NCI-H2196 treated with DMSO at 0.1 percent for 48 hours (cell line): ENCODE results near the gene ITPK1.
"Not testable (repeated sequence)": the region's sequence is repeated elsewhere in the genome, so short reads cannot be mapped to it uniquely, and the experiment has no call there.

ENCODE experiments used
- DNase-seq: peaks from one replicate; lab custom pipeline; 2025; ENCODE audit not compliant: unreplicated experiment; lab: John Stamatoyannopoulos, UW

ITPK1 gene

DNA sequence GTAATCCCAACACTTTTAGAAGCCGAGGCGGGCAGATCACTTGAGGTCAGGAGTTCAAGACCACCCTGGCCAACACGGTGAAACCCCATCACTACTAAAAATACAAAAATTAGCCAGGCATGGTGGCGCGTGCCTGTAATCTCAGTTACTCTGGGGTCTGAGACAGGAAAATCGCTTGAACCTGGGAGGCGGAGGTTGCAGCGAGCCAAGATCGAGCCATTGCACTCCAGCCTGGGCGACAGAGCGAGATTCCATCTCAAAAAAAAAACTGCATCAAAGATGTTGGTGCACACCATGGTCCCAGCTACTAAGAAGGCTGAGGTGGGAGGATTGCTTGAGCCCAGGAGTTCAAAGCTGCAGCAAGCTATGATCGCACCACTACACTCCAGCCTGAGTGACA lies 53.7 kb downstream of the ITPK1 start:
- not testable (repeated sequence) for DNase-seq

DNA sequence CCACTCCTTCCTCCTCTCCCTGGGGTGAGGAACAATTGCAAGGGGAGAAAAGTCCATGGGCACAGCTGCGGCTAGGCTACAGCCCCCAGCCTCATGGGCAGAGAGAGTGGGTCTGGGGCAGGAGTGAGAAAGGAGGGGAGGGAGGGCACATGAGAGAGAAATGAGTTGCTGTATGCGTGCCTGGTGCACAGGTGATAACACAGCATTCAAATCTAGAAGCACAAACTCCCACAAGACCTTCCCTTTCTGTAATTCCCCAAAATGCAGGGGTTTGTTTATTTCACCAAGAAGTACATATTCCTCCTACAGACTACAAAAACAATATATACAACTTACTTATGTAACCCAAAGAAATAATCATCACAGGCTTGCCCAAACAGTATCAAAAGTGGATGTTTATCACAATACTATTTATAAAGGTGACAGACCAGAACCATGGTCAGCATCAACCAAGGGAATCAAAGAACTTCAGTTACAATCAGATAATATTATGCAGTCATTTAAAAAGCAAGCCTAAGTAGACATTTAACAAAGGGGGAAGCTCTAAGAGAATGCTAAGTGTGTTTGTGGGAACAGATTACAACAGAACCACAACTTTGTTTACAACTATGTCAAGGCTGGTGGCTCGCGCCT lies 54.2 kb downstream of the ITPK1 start:
- DNase-seq: no peak

DNA sequence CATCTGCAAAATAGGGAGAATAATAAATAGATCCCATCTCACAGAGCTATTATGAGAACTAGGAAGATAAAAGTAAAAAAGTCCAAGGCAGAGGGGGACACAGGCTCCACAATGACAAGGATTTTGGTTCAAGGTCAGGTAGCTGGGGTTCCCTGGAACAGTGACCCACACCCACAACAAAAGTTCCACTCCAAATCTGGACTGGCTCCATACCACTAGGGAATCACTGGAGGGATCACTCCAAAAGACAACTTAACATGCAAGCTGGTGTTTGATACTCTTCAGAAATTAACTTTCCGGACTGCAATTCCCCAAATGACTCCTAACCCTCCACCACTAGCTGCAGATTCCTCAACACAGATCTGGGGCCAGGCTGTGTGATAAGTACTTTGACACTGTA lies 54.9 kb downstream of the ITPK1 start:
- no peak for DNase-seq

DNA sequence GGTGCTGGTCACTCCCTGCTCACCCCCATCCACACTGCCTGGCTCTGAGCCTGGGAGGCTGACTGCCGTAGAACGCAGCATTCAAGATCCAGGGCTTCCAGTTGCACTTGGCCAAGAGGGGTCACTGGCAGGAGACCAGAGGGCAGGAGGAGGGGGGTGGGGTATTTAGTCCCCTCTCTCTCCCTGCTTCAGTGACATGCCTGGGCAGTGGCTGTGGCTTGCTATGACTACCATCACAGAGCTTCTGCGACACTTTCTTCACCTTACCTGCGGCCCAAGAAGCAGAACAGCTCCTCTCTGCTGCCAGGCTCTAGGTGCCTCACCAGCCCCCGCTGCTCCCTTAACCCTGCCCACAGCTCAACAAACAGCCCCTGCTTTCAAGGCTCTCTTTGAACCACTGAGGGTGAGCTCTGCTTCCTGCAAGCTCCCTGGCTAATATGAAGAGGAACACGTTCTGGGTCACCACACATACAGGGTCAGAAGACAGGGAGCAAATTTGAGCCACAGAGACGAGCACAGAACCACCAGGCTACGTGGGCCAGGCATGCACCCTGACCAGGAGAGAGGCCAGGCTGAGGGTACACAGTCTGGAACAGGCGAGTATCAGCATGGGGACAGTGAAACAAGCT lies 55.7 kb downstream of the ITPK1 start:
- DNase-seq: no peak

DNA sequence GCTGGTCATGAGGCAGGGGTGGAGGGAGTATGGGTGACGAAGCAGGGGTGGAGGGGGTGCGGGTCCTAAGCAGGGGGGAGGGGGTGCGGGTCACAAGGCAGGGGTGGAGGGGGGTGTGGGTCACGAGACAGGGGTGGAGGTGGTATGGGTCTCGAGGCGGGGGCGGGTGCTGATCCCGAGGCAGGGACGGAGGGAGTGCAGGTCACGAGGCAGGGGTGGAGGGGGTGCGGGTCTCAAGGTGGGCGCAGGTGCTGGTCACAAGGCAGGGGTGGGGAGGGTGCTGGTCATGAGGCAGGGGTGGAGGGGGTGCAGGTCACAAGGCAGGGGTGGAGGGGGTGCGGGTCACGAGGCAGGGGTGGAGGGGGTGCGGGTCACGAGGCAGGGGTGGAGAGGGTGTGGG lies 56.5 kb downstream of the ITPK1 start:
- DNase-seq: no peak

DNA sequence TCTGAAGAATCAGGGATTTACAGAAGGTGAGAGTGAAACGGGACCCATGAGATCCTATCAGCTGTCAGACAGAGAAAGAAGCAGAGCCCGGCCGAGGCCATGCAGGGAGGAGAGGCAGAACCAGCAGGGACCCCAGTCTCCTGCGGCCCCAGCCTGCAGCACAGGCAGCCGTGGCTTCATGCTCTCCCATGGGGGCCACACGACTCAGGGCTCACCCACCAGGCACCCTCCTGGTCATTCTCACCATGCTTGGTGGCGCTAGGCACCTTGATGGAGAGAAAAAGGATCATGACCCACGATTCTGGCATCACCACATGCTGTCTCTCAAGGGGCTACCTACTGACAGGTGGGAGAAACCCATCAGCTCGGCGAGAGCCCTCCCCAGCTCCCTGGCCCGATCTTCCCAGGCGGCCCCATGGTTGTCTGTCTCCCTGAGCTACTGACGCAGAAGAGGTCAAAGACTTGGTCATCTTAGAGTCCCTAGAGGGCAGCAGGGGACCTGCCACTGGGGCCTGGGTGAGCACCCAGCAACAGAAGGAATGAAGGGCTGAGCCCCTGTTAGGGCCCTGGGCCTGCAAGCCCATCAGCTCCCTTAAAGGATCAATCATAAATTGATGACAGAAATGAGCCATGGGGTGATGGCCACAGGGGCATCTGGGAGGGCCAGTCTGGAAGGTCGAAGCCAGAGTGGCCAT lies 58.0 kb downstream of the ITPK1 start:
- no peak for DNase-seq

DNA sequence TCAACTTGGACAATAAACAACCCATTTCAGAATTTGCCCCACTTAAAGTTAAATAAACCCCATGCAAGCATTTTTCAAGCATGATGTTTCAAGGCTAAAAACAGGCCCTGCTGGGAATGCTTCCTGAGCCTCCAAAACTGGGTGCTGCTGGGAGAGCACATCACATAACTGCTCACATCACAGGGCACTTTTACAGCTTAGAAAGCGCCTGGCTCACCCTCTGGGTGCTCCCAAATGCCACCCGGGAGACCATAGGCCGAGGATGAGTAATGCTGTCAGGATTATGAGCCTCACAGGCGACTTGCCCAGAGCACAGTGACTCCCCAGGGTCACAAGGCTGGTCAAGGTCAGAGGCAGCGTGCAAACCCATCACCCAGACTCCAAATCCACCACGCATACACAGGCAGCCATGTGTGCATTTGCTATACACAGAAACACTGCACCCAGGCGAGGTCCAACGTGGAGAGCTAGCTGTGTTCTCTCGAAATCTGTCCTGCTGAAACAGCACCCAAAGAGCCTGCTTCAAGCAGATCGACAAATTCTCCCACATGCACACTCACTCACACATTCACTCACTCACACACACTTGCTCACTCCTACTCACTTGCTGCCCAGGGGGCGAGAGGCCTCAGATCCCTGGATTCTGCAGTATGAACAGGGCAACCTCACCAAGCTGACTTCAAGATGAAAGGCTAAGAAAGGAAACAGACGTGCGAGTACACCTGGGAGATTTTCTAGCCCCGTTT lies 58.7 kb downstream of the ITPK1 start:
- DNase-seq: no peak

DNA sequence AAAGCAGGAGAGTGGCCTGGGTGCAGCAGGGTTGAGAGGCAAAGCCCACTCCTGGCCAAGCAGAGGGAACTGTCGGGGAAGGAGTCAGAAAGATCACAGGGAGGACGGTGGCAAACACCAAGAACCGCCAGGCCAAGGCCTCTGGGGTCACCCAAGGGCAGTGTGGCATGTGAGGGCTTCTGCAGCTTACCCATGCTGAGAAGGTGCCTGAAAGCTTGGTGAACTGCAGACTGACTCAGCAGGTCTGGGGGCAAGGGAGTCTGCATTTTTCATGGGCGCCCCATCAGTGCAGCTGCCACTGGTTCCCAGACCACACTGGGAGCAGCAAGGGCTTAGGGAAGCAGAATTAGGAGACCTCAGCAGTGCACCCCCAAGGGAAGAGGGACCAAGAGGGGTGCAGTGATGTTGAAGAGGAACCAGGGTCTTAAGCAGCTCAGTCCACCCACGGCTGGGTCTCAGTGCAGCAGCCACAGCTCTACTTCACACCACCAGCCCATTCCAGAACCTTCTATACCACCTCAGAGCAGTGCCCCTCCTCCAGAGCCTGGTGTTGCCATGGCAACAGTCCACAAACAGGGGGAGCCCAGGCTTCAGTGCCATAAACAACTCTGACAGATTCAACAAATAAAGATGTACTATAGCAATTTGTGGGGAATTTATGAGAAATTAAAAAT lies 59.4 kb downstream of the ITPK1 start:
- DNase-seq: no peak

DNA sequence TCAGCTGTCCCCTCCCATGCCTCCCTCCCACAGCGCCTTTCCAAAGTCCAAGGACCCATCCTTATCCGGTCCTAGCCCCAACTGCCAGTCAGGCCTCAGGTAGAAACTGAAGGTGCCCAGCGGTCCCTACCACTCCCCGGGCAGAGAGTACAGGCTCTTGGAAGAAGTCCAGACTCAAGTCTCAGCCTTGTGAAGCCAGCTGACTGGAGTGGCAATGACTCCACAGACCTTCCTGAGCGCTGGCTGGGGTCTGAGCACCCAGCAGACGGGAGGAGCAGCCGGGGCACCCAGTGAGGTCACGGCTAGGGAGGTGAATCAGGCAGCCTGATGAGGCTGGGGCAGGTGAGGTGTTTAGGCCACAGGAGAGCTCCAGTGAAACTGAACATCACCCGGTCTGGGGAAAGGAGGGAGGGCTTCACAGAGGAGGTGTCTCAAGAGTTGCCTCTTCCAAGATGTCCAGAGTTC lies 60.0 kb downstream of the ITPK1 start:
- DNase-seq: no peak

DNA sequence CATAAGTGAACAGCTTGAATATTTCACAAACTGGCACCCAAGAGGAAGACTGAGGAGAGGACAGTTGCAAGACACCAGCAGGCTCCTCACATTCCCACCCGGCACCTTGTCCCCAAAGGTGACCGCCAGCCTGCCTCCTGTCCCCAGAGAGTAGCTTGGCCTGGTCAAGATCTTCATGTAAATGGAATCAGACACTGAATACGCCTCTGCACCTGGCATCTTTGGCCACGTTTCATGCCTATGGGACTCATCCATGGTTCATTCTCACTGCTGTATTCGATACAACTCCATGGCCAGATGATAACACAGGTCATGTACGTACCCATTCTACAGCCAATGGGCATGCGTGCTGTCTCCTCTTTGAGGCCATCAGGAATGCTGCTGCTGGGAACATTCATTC lies 60.8 kb downstream of the ITPK1 start:
- no peak for DNase-seq

DNA sequence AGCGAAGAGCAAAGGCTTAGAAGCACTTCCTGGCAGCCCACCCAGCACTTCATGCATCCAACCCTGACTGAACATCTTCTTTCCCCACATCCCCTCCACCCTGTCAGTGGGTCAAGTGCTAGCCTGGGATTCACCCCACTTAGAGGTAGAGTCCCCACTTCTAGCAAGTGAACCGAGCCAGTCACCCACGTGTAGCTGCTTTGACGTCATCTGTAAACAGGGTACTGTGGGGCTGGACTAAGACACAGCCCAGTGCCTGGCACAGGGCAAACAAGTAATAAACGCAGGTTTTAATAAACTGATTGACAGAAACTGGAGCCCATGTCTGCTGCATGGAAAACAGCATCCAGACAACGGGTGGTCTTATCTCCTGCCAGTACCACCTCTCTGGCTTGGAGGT lies 61.7 kb downstream of the ITPK1 start:
- DNase-seq: no peak

DNA sequence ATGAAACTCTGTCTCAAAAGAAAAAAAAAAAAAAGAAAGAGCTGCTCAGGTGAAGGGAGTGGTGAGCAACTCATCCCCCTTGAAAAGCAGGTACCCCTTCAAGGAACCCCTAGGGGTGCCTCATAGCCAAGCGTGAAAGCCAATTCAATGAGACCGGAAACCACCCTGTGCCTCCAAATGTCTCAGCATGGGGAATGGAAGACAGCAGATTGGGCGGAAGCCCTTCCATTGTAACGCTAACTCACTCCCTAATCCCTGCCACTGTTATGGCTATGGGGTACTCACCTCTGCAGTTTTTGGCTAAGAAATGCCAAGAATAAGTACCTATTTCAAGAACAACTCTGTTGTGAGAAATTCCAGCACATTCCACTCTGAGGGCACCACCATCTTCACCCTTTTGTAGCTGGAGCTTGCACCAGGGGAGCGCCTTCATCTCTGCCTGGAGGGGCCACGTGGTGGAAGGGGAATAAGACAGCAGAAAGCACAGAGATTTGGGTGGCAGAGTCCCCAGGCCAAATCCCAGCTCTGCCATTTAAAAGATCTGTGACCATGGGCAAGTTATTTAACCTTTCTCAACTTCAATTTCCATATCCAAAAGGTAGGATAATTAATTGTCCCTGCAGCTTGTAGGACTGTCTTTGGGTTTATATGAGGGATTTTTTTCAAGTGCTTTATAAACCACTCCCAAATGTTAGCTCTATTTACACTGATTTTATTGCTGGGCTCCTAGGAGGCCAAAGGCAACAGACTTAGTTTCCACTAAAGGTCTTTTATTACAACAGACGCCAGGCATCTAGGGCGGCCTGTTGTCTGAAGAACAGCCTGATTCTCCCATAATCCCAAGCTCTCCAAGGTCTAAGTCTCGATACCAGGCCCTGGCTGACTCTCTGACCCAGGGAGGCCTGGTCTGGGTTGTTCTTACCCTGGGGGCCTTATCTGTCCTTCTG lies 63.9 kb downstream of the ITPK1 start:
- DNase-seq: no peak

DNA sequence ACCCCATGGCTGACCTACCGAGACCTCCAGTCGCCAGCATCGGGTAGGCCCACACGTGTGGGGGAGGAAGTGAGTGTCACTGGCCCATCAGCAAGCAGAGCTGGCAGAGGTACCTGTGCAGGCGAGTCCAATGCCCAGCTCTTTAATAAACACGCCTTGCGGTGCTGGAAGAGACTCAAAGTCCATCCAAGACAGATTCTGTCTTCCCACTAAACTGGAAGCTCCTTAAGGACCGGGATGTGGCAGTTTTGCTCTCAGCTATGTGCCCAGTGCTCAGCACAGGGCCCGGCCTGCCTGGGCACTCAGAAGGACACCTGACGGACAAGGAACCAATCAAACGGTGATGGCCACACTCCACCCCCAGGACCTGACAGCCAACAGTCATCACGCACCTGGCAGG lies 65.0 kb downstream of the ITPK1 start:
- no peak for DNase-seq

DNA sequence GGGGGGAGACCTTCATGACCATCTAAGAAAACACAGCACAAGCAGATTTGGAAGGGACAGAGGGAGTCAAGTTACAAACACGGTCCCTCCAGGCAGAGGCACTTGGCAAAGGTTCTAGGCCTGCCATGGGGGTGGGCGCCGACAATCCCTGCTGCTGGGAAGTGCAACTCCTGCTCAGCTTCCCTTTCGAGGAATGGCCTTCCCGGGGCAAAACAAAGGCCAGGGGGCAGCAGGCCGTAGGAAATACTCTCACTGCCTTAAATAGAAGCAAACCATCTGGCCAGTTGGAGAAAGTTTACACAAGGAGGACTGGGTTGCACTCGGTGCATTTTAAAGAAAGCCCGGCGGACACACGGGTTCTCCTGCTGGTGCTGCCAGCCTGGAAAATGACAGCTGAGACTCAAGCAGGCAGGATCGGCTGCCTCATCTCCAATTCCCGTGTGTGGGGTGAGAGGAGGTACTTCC lies 65.8 kb downstream of the ITPK1 start:
- no peak for DNase-seq

DNA sequence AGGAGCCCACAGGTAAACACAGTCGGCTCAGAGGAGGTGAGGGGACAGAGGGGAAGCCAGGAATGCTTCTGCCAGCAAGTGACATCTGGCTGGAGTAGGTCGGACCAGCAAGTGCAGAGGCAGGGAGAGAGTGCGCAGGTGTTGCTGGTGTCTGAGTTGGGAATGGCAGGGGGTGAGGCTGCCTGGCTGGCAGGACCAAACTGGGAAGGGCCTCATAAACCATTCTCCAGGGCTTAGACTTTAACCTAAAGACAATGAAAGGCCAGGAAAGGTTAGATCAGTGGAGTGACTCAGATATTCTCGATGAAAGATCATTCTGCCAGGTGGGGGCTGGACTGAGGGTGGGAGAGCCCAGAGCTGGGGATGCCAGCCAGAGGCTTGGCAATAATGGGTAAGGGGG lies 66.4 kb downstream of the ITPK1 start:
- no peak for DNase-seq

DNA sequence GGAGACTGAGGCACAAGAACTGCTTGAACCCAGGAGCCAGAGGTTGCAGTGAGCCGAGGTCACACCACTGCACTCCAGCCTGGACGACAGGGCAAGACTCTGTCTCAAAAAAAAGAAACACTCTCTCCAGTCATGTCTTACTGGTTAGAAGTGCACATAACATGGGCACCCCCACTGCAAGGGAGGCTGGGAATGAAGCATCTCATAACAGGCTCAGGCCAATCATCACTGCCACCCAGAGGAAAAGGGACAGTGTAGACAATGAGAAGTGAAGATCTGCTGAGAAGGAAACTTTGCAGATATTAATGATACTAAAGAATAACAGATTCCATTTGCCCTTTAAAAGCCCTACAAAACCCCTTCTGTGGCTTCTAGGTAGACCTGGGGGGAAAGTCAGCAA lies 66.9 kb downstream of the ITPK1 start:
- no peak for DNase-seq

DNA sequence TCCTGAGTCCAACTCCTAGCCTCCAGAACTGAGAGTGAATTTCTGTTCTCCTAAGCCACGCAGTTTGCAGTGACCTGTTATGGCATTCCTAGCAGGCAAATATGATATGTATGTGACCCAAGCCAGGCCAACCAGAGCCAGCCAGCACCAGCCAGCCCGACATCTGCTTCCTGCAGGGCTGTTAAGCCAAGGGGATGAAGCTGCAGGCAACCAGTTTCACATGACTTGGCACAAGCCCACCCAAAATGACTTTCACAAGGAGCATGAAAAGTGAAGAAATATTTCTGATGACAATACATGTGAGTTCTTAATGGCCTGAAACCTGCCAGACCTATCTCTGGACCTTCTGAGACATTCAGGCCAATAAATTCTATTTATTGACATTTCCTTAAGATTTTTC lies 68.1 kb downstream of the ITPK1 start:
- DNase-seq: no peak

DNA sequence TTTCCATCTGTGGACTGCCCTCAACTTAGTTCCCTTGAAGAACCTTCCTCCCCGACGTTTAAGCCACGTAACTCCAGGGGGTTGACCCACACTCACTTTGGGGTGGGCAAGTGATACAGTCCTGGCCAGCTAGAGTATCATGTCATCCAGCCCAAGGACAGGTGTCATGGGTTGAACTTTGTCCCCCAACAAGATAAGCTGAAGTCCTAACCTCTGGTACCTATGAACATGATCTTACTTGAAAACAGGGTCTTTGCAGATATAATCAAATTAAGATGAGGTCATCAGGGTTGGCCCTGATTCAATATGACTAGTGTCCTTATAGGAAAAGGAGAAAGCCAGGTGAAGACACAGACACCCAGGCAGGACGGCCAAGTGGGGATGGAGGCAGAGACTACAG lies 68.6 kb downstream of the ITPK1 start:
- no peak for DNase-seq

DNA sequence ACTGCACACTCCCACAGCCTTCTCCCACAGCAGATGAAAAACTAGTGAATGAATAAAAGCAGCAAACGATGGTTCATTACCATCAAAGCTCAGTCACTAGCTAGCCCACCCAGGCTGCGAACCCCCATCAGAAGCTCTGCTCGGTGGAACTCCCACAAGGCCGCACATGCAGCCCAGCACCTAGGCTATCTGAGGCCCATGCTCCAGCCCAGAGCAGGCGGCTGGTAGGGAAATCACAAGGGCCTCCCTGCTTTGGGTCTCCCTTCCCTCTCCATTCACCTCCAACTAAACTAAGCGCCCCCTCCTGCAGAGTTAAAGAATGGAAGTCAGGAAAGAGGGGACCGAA lies 69.0 kb downstream of the ITPK1 start:
- DNase-seq: no peak
